PC-3 (cell line): ENCODE data around the gene CLN6.

Experiments
- EZH2 ChIP-seq: fragments of 300-600 bp; sonication (generic); IDR thresholded peaks from one replicate; pipeline ENCODE4 v1.6.1; 2017; ENCODE audit warnings: antibody characterized with exemption, mild to moderate bottlenecking, low read length; ENCODE audit not compliant: unreplicated experiment
- EZH2phosphoT487 ChIP-seq: fragments of 300-600 bp; sonication (generic); IDR thresholded peaks from 2 replicates; pipeline ENCODE4 v1.6.1; 2018; ENCODE audit warnings: mild to moderate bottlenecking, antibody characterized with exemption, low read length, borderline replicate concordance

DNA sequence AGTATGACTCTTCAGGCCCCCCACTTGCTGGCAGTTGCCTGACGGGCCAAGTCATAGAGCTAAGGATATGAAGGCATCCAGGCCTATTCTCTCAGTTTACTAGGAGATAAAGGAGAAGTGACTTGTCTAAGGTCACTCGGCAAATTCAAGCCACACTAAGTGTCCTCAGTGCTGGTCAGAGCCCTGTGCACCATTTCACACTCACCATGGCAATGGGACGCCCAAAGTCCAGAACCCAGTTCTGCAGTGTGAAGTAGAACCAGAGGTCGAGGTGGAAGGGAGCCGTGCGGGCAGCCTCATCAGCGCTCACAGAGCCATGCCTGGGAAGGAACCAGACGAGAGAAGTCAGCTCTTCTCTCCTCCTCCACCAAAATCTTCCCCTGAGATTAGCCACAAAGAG, 11.2 kb downstream of the CLN6 start:
- TF ChIP-seq EZH2phosphoT487 (no peak), EZH2 (no peak)
